K562 (cell line): Measurements from ENCODE around the gene PAH. TPM values are rescaled to one million over a fixed set of nuclear protein-coding genes. Genes with fewer than 3 reads are reported as not detected.

Experiments used
- ATAC-seq: fragments of 200-7000 bp; cut with Tn5 transposase; 3 replicates; pipeline ENCODE4 v1.9.1; 2020; ENCODE audit warnings: moderate library complexity
- BruUV-seq: library from RNA; stranded (reverse); fragments of 400-500 nt; replicated peaks from 2 replicates; lab custom pipeline; 2021; lab: Mats Ljungman, UMichigan
- CTCF ChIA-PET: fragments of 300-600 bp; formaldehyde crosslinking; extraction: SDS; loops from one replicate; lab custom pipeline; 2021; ENCODE audit warnings: low intra/inter-chr PET ratio; lab: Yijun Ruan, JAX
- POLR2A ChIA-PET: fragments of 300-600, 350-650 bp; sonication (Branson Sonifier 250); formaldehyde crosslinking; extraction: SDS; loops from one replicate; lab custom pipeline; 2021; ENCODE audit warnings: antibody characterized with exemption, inconsistent platforms; lab: Yijun Ruan, JAX
- DNase-seq, 4 experiments: peaks; one replicate each; pipeline versions ENCODE4 v3.0.0 to v3.0.0-alpha.2; 2011 to 2018; ENCODE audit warnings: low spot score in 3 of 4, mixed read lengths in 3 of 4; ENCODE audit errors: extremely low read depth in 1 of 4
- FAIRE-seq: peaks from 2 replicates; lab custom pipeline; 2011; peaks lifted over from hg19 to GRCh38; lab: Jason Lieb, UNC
- H2AFZ ChIP-seq: 2 replicates; pipeline ENCODE4 v1.6.0; 2011; ENCODE audit warnings: low read depth, low read length, control low read depth, inconsistent platforms
- H3K27ac ChIP-seq: fragments of 200-600 bp; 3 replicates; pipeline ENCODE4 v1.8.0; 2011; ENCODE audit warnings: low read depth, mild to moderate bottlenecking, control low read depth, inconsistent platforms, low read length, moderate library complexity, mixed read lengths; ENCODE audit errors: extremely low read depth
- H3K27me3 ChIP-seq, 2 experiments: fragments of 300-600 bp in 1 of 2; 2 replicates in 1 of 2; 3 replicates in 1 of 2; pipeline versions ENCODE4 v1.6.0 to v1.8.0; 2011; ENCODE audit warnings: inconsistent platforms in 2 of 2, low read length in 2 of 2, mild to moderate bottlenecking in 1 of 2, mixed read lengths in 1 of 2, moderate library complexity in 1 of 2; ENCODE audit not compliant: control insufficient read depth in 2 of 2, insufficient read depth in 2 of 2
- H3K36me3 ChIP-seq: fragments of 300-600 bp; 3 replicates; pipeline ENCODE4 v1.8.0; 2011; ENCODE audit warnings: mild to moderate bottlenecking, low read length, inconsistent platforms; ENCODE audit not compliant: control insufficient read depth, insufficient read depth
- H3K4me1 ChIP-seq, 2 experiments: fragments of 200-600 bp in 1 of 2; replicated peaks in 1 of 2; 2 replicates in 1 of 2; 3 replicates in 1 of 2; pipeline versions ENCODE4 v1.5.1 to v1.8.0; 2011; ENCODE audit warnings: inconsistent platforms in 2 of 2, low read length in 2 of 2, mild to moderate bottlenecking in 1 of 2, mixed read lengths in 1 of 2, moderate library complexity in 1 of 2; ENCODE audit not compliant: control insufficient read depth in 2 of 2, insufficient read depth in 2 of 2
- H3K4me2 ChIP-seq: 2 replicates; pipeline ENCODE4 v1.6.1; 2011; ENCODE audit warnings: low read length, control low read depth, inconsistent platforms, mixed read lengths; ENCODE audit not compliant: insufficient read depth
- H3K4me3 ChIP-seq: fragments of 200-600 bp; sonication (generic), shearing (Covaris generic); 2 replicates; pipeline ENCODE4 v1.5.1; 2016; ENCODE audit warnings: control low read depth, inconsistent platforms
- H3K79me2 ChIP-seq: fragments of 200-600 bp; 3 replicates; pipeline ENCODE4 v1.8.0; 2011; ENCODE audit warnings: low read length, inconsistent platforms; ENCODE audit not compliant: control insufficient read depth, insufficient read depth
- H3K9ac ChIP-seq, 2 experiments: 2 replicates each; pipeline versions ENCODE4 v1.6.0 to v1.6.1; 2011; ENCODE audit warnings: low read depth in 2 of 2, low read length in 2 of 2, control low read depth in 1 of 2, inconsistent platforms in 1 of 2, mild to moderate bottlenecking in 1 of 2, mixed read lengths in 1 of 2; ENCODE audit not compliant: insufficient read depth in 1 of 2
- H3K9me1 ChIP-seq: one replicate; pipeline ENCODE4 v1.6.0; 2011; ENCODE audit warnings: inconsistent platforms, mild to moderate bottlenecking, low read length, moderate library complexity; ENCODE audit not compliant: control insufficient read depth, insufficient read depth
- H3K9me3 ChIP-seq: replicated peaks from 2 replicates; pipeline ENCODE4 v1.5.1; 2011; ENCODE audit warnings: low read depth, low read length, inconsistent platforms; ENCODE audit not compliant: control insufficient read depth, insufficient read depth
- H4K20me1 ChIP-seq: replicated peaks from 2 replicates; pipeline ENCODE4 v1.6.1; 2011; ENCODE audit warnings: low read length, inconsistent platforms, mixed read lengths; ENCODE audit not compliant: control insufficient read depth, insufficient read depth
- ASH1L ChIP-seq: fragments of 450-650 bp; IDR thresholded peaks from 2 replicates; pipeline ENCODE4 v1.6.1; 2018; ENCODE audit warnings: borderline replicate concordance, mild to moderate bottlenecking, low read depth; ENCODE audit not compliant: partially characterized antibody
- BRF2 ChIP-seq: IDR thresholded peaks from 3 replicates; pipeline ENCODE4 v1.6.1; 2011; ENCODE audit warnings: borderline replicate concordance, mild to moderate bottlenecking; ENCODE audit not compliant: insufficient read length, insufficient read depth
- DNMT1 ChIP-seq: fragments of 450-650 bp; IDR thresholded peaks from 2 replicates; pipeline ENCODE4 v1.6.1; 2016; ENCODE audit warnings: antibody characterized with exemption, mild to moderate bottlenecking
- ETS1 ChIP-seq: conservative IDR thresholded peaks from 2 replicates; pipeline ENCODE4 v1.6.1; 2011; ENCODE audit warnings: low read depth, mild to moderate bottlenecking, low read length; ENCODE audit not compliant: control insufficient read depth
- L3MBTL2 ChIP-seq: fragments of 450-650 bp; IDR thresholded peaks from 2 replicates; pipeline ENCODE4 v1.6.1; 2016; ENCODE audit warnings: mild to moderate bottlenecking, moderate library complexity
- NCOA4 ChIP-seq: fragments of 450-650 bp; IDR thresholded peaks from 2 replicates; pipeline ENCODE4 v1.6.1; 2018; ENCODE audit warnings: mild to moderate bottlenecking; ENCODE audit not compliant: partially characterized antibody
- NFE2 ChIP-seq: IDR thresholded peaks from 2 replicates; pipeline ENCODE4 v1.6.1; 2014; ENCODE audit warnings: antibody characterized with exemption, low read depth
- NONO ChIP-seq, 2 experiments: fragments of 200-400 bp in 1 of 2; fragments of 450-650 bp in 1 of 2; formaldehyde crosslinking in 1 of 2; IDR thresholded peaks; 2 replicates each; pipeline ENCODE4 v1.6.1; 2017; ENCODE audit warnings: low read depth in 2 of 2, mild to moderate bottlenecking in 2 of 2, moderate library complexity in 2 of 2, low read length in 1 of 2
- PYGO2 ChIP-seq: fragments of 450-650 bp; IDR thresholded peaks from 2 replicates; pipeline ENCODE4 v1.6.1; 2016; ENCODE audit warnings: mild to moderate bottlenecking, missing genetic modification characterization, moderate library complexity, missing compliant biosample characterization
- RBM22 ChIP-seq: fragments of 200-400 bp; formaldehyde crosslinking; IDR thresholded peaks from 2 replicates; pipeline ENCODE4 v1.6.1; 2018; ENCODE audit warnings: low read length, low read depth; ENCODE audit not compliant: poor library complexity, severe bottlenecking
- SIN3A ChIP-seq, 2 experiments: fragments of 150-350 bp in 1 of 2; IDR thresholded peaks; 2 replicates each; pipeline ENCODE4 v1.6.1; 2011 to 2016; ENCODE audit warnings: borderline replicate concordance in 2 of 2, low read depth in 2 of 2, low read length in 2 of 2, mild to moderate bottlenecking in 2 of 2, moderate library complexity in 2 of 2; ENCODE audit not compliant: control insufficient read depth in 1 of 2
- ZBTB8A ChIP-seq: fragments of 450-650 bp; IDR thresholded peaks from 2 replicates; pipeline ENCODE4 v1.6.1; 2018; ENCODE audit warnings: mild to moderate bottlenecking, moderate library complexity; ENCODE audit not compliant: partially characterized antibody
- ZBTB9 ChIP-seq: fragments of 450-650 bp; formaldehyde crosslinking; IDR thresholded peaks from 2 replicates; pipeline ENCODE4 v1.4.0; 2020; ENCODE audit warnings: mild to moderate bottlenecking, moderate library complexity
- ZHX1 ChIP-seq: fragments of 150-350 bp; conservative IDR thresholded peaks from 2 replicates; pipeline ENCODE4 v1.6.1; 2014; ENCODE audit warnings: low read length
- ZNF57 ChIP-seq: fragments of 450-650 bp; formaldehyde crosslinking; IDR thresholded peaks from 2 replicates; pipeline ENCODE4 v1.4.0; 2020; ENCODE audit warnings: mild to moderate bottlenecking, moderate library complexity
- ZNF583 ChIP-seq: fragments of 250-450 bp; sonication (Bioruptor Pico); IDR thresholded peaks from 2 replicates; pipeline ENCODE4 v1.4.0; 2020
- WGBS: fragments of 100-300 bp; shearing (Covaris generic); methylation state at CpG from one replicate; pipeline ENCODE4 v1.1.6; 2016; ENCODE audit warnings: low coverage, mixed read lengths; ENCODE audit not compliant: insufficient coverage; ENCODE audit errors: missing lambda C conversion rate; 5-methylcytosine and 5-hydroxymethylcytosine counted together
- in situ Hi-C: fragments of 300-500 bp; cut with MboI; formaldehyde crosslinking; loops from 4 replicates; pipeline ENCODE4 v1.15.0; 2018; ENCODE audit warnings: inconsistent platforms, mixed read lengths
- intact Hi-C: fragments of 100-400 bp; cut with micrococcal nuclease; formaldehyde crosslinking; loops from 2 replicates; pipeline ENCODE4 v1.14.2; 2022
- polyA plus RNA-seq, 8 experiments: library from polyadenylated mRNA; depleted of rRNA in 4 of 8; stranded (reverse) in 5 of 8; unstranded in 3 of 8; fragments of >200 nt; fragmentation: Nextera tagmentation in 2 of 8; fragmentation: Illumina TruSeq in 1 of 8; extraction: Ambion mirVana in 2 of 8; extraction: Trizol in 1 of 8; gene quantifications; 2 replicates each; pipeline versions ENCODE4 v1.2.1 to v1.2.3, GENCODE V29; 2011 to 2014; ENCODE audit warnings: inconsistent platforms in 1 of 8, missing spikeins in 1 of 8
- total RNA-seq, 7 experiments: library from RNA; depleted of rRNA in 6 of 7; stranded (reverse); fragments of >200 nt in 6 of 7; fragmentation: Illumina TruSeq in 2 of 7; extraction: Trizol in 2 of 7; gene quantifications; 2 replicates each; pipeline versions ENCODE4 v1.2.1 to v1.2.3, GENCODE V29; 2011 to 2021; ENCODE audit warnings: low replicate concordance in 1 of 7

Gene PAH
- total and polyA plus RNA-seq, 9 of the 15 experiments (the other 6 are each of a cell fraction or from before 2014, with no cell fraction given), result 0.13 to 0.75 (median 0.69) TPM; not detected in 6

- Histone ChIP-seq H3K4me2 (no peak overlapping the region), H3K9ac (no peak overlapping the region), H3K27me3 (peaks cover 0 to 13% of the 10 kb centered on the region in 2 experiments; a peak in 3 of 5 replicates), H4K20me1 (no peaks in the 10 kb centered on the region), H3K27ac (no peak overlapping the region), H3K4me3 (no peak overlapping the region), H2AFZ (no peak overlapping the region), H3K36me3 (no peaks in the 10 kb centered on the region), H3K9me1 (no peaks in the 10 kb centered on the region), H3K79me2 (no peaks in the 10 kb centered on the region), H3K9me3 (no peaks in the 10 kb centered on the region), H3K4me1 (no peaks in the 10 kb centered on the region)
- in situ Hi-C loops, result no loop called here
- FAIRE-seq (no peak), ATAC-seq (no peak), DNase-seq (no peak)
- WGBS, result under 1% methylated on average over 12 of the region's 12 CpGs
- ChIA-PET CTCF (no interaction called here), POLR2A (no interaction called here)
- BruUV-seq, result no TSS peak
- intact Hi-C loops, result no loop called here
- TF ChIP-seq ZNF57, result no peak
- TF ChIP-seq ZBTB8A, result no peak
- no peak for TF ChIP-seq ASH1L
- no peak for TF ChIP-seq NFE2
- TF ChIP-seq NONO (IDR thresholded peaks at IDR 0.05; ENCODE audit: low read depth in 2 of 2, low read length in 1 of 2), result no peak
- TF ChIP-seq ZHX1, result no peak
- no peak for TF ChIP-seq DNMT1
- no peak for TF ChIP-seq ZNF583 (CRISPR knock-in tag)
- TF ChIP-seq ETS1, result no peak
- TF ChIP-seq L3MBTL2, result no peak
- no peak for TF ChIP-seq RBM22
- TF ChIP-seq NCOA4, result no peak
- TF ChIP-seq PYGO2 (tag), result no peak
- no peak for TF ChIP-seq ZBTB9
- no peak for TF ChIP-seq SIN3A (IDR thresholded peaks at IDR 0.05; ENCODE audit: borderline replicate concordance in 2 of 2, control insufficient read depth in 1 of 2, low read depth in 2 of 2, low read length in 2 of 2)
- no peak for TF ChIP-seq BRF2
These were observed 49.3 kb upstream of the PAH start for GRCh38 chr12:102966200-102966863.
